Mesendoderm (in vitro differentiated cells): Measurements from ENCODE around the gene CUL4A.

Experiments
- DNase-seq: peaks from one replicate; pipeline ENCODE4 v3.0.0; 2013
- H2AK5ac ChIP-seq: 2 replicates; pipeline ENCODE4 v1.6.1; 2013; ENCODE audit warnings: low read length, inconsistent platforms
- H2BK120ac ChIP-seq: 2 replicates; pipeline ENCODE4 v1.6.1; 2013; ENCODE audit warnings: low read depth, mild to moderate bottlenecking, low read length, moderate library complexity, mixed read lengths
- H2BK15ac ChIP-seq: replicated peaks from 2 replicates; pipeline ENCODE4 v1.6.1; 2013; ENCODE audit warnings: low read depth, mild to moderate bottlenecking, moderate library complexity
- H2BK5ac ChIP-seq: 2 replicates; pipeline ENCODE4 v1.6.1; 2013; ENCODE audit warnings: low read length, inconsistent platforms
- H3K18ac ChIP-seq: 2 replicates; pipeline ENCODE4 v1.6.1; 2013; ENCODE audit warnings: mild to moderate bottlenecking, low read length, mixed read lengths
- H3K23ac ChIP-seq: one replicate; pipeline ENCODE4 v1.6.1; 2013; ENCODE audit warnings: low read length
- H3K27ac ChIP-seq: 2 replicates; pipeline ENCODE4 v1.5.1; 2013; ENCODE audit warnings: low read depth, mild to moderate bottlenecking, inconsistent platforms, low read length, moderate library complexity
- H3K27me3 ChIP-seq: 2 replicates; pipeline ENCODE4 v1.6.1; 2013; ENCODE audit warnings: low read length, control low read depth, mild to moderate bottlenecking, inconsistent platforms; ENCODE audit not compliant: insufficient read depth, poor library complexity
- H3K36me3 ChIP-seq: 2 replicates; pipeline ENCODE4 v1.6.1; 2013; ENCODE audit warnings: low read length, inconsistent platforms; ENCODE audit not compliant: control insufficient read depth, insufficient read depth
- H3K4ac ChIP-seq: one replicate; pipeline ENCODE4 v1.6.1; 2013; ENCODE audit warnings: low read depth, mild to moderate bottlenecking, low read length, moderate library complexity
- H3K4me1 ChIP-seq: 2 replicates; pipeline ENCODE4 v1.6.1; 2013; ENCODE audit warnings: low read depth, low read length, inconsistent platforms; ENCODE audit not compliant: control insufficient read depth
- H3K4me2 ChIP-seq: 2 replicates; pipeline ENCODE4 v1.6.1; 2013; ENCODE audit warnings: low read length
- H3K4me3 ChIP-seq: 2 replicates; pipeline ENCODE4 v1.5.1; 2013; ENCODE audit warnings: mild to moderate bottlenecking, low read length
- H3K56ac ChIP-seq: one replicate; pipeline ENCODE4 v1.6.1; 2013; ENCODE audit warnings: low read length
- H3K79me1 ChIP-seq: 2 replicates; pipeline ENCODE4 v1.6.1; 2013; ENCODE audit warnings: low read length, inconsistent platforms
- H3K79me2 ChIP-seq: 2 replicates; pipeline ENCODE4 v1.6.1; 2013; ENCODE audit warnings: mild to moderate bottlenecking, low read length; ENCODE audit not compliant: control insufficient read depth, insufficient read depth
- H3K9ac ChIP-seq: 2 replicates; pipeline ENCODE4 v1.6.1; 2013; ENCODE audit warnings: low read length, inconsistent platforms
- H4K5ac ChIP-seq: one replicate; pipeline ENCODE4 v1.6.1; 2013; ENCODE audit warnings: low read length
- H4K8ac ChIP-seq: one replicate; pipeline ENCODE4 v1.6.1; 2013; ENCODE audit warnings: low read depth, mild to moderate bottlenecking, control low read depth, low read length, moderate library complexity
- WGBS: extraction: QIAGEN DNeasy Blood & Tissue Kit; methylation state at CpG from one replicate; pipeline ENCODE4 v1.1.7; 2013; ENCODE audit warnings: low lambda C conversion rate, missing lambda C conversion rate; ENCODE audit not compliant: insufficient coverage; ENCODE audit errors: extremely low coverage; 5-methylcytosine and 5-hydroxymethylcytosine counted together

Gene CUL4A

DNA sequence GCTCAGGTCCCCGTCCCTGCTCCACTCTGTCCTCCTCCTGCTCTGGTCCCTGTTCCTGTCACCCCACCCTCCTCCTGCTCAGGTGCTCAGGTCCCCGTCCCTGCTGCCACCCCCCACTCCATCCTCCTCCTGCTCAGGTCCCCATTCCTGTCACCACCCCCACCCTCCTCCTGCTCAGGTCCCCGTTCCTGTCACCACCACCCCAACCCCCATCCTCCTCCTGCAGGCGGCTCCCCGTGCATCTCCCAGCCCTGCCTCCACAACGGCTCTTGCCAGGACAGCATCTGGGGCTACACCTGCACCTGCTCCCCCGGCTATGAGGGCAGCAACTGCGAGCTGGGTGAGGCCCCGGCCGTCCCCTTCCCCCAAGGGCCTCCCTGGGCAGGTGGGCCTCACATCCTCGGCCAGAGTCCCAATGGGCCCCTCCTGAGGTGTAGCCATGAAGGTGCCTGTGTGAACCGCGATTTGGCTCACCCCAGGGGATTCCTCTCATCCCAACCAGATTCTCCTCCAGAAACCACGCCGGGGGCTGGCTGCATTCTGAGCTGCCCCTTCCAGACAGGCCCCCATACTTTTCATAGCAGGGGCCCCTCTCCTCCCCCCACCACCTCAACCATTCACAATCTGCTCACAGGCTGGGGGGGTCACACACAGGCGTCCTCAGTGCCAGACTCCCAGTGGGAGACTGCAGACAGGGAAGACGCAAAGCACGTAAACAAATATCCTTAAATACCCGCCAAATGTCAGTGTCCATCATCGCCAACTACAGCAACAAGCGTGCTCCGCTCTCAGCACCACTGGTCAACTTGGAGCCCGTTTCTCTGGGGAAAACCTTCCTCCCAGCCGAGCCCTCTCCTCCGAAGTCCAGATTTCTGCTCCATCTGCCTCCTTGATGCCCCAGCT, 46.4 kb upstream of the CUL4A start:
- no peak overlapping the region for H3K4me2 ChIP-seq
- DNase-seq: no peak
- H4K5ac ChIP-seq: no peak overlapping the region
- H2AK5ac ChIP-seq: no peak overlapping the region
- no peak overlapping the region for H2BK5ac ChIP-seq
- no peak overlapping the region for H2BK15ac ChIP-seq
- no peak overlapping the region for H3K4ac ChIP-seq
- no peaks in the 10 kb centered on the region for H3K79me1 ChIP-seq
- H3K18ac ChIP-seq: no peak overlapping the region
- H3K4me3 ChIP-seq: no peak overlapping the region
- H3K36me3 ChIP-seq: no peaks in the 10 kb centered on the region
- peaks cover 2% of the 10 kb centered on the region for H3K4me1 ChIP-seq
- H3K27ac ChIP-seq: no peak overlapping the region
- no peaks in the 10 kb centered on the region for H3K79me2 ChIP-seq
- no peak overlapping the region for H4K8ac ChIP-seq
- no peak overlapping the region for H3K23ac ChIP-seq
- WGBS: no CpG with 5 or more reads among the region's 25 CpGs
- H2BK120ac ChIP-seq: no peak overlapping the region
- H3K9ac ChIP-seq: no peak overlapping the region
- H3K27me3 ChIP-seq: no peaks in the 10 kb centered on the region
- H3K56ac ChIP-seq: no peak overlapping the region

DNA sequence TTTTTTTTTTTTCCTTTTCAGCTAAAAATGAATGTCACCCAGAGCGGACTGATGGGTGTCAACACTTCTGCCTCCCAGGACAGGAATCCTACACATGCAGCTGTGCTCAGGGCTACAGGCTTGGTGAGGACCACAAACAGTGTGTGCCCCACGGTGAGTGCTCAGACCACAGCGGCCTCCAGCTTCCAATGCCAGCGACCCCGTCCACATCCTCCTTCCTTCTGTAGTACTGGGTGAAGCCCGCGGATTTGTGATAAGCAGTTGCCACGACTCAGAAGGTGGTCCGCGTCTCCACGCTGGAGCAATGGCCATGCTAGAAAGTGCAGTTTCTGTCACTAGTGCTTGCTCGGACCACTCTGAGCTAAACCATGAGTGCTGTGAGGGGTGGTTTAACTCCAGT, 44.9 kb upstream of the CUL4A start:
- H2BK120ac ChIP-seq: no peak overlapping the region
- H3K4me2 ChIP-seq: no peak overlapping the region
- no peak overlapping the region for H2BK5ac ChIP-seq
- no peaks in the 10 kb centered on the region for H3K79me2 ChIP-seq
- no peak overlapping the region for H2BK15ac ChIP-seq
- H4K5ac ChIP-seq: no peak overlapping the region
- no peak for DNase-seq
- H3K4me3 ChIP-seq: no peak overlapping the region
- no CpG with 5 or more reads among the region's 12 CpGs for WGBS
- H3K4ac ChIP-seq: no peak overlapping the region
- H3K56ac ChIP-seq: no peak overlapping the region
- H3K27ac ChIP-seq: no peak overlapping the region
- H2AK5ac ChIP-seq: no peak overlapping the region
- H3K9ac ChIP-seq: no peak overlapping the region
- H3K36me3 ChIP-seq: peaks cover 2% of the 10 kb centered on the region
- H3K4me1 ChIP-seq: peaks cover 2% of the 10 kb centered on the region
- H4K8ac ChIP-seq: no peak overlapping the region
- no peak overlapping the region for H3K23ac ChIP-seq
- no peak overlapping the region for H3K18ac ChIP-seq
- no peaks in the 10 kb centered on the region for H3K79me1 ChIP-seq
- no peaks in the 10 kb centered on the region for H3K27me3 ChIP-seq

GRCh38 chr13:113166266-113166665, 43.1 kb upstream of the CUL4A start:
- peaks cover 4% of the 10 kb centered on the region for H3K4me1 ChIP-seq
- no peak overlapping the region for H3K4me3 ChIP-seq
- no peak overlapping the region for H3K27ac ChIP-seq
- H2BK5ac ChIP-seq: no peak overlapping the region
- no peak overlapping the region for H2BK15ac ChIP-seq
- no peaks in the 10 kb centered on the region for H3K27me3 ChIP-seq
- no peak for DNase-seq
- no peak overlapping the region for H3K18ac ChIP-seq
- no peak overlapping the region for H3K4me2 ChIP-seq
- no peak overlapping the region for H3K9ac ChIP-seq
- no CpG with 5 or more reads among the region's 10 CpGs for WGBS
- H3K23ac ChIP-seq: no peak overlapping the region
- H2AK5ac ChIP-seq: no peak overlapping the region
- H4K5ac ChIP-seq: no peak overlapping the region
- H4K8ac ChIP-seq: no peak overlapping the region
- no peaks in the 10 kb centered on the region for H3K79me2 ChIP-seq
- no peak overlapping the region for H2BK120ac ChIP-seq
- H3K56ac ChIP-seq: no peak overlapping the region
- no peak overlapping the region for H3K4ac ChIP-seq
- H3K79me1 ChIP-seq: no peaks in the 10 kb centered on the region
- H3K36me3 ChIP-seq: peaks cover 2% of the 10 kb centered on the region

DNA sequence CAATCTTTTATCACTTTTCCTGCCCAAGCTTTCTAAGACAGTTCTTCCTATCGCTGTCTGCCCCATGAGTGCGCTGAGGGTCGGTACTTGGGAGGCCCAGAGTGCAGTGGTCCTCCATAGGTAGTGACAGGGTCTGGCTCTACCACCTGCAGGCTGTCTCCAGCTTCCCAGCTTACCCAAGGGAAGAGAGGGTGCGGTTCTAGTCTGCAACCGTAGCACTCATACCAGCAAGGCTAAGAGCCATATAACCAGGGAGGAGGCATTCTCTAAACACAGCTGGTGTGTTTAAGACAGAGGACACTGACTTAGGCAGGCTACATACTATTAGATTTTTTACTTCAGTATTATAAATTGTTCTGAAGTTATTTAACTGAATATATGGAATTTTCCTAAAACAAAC, 42.7 kb upstream of the CUL4A start:
- H3K36me3 ChIP-seq: peaks cover 5% of the 10 kb centered on the region
- no peak overlapping the region for H2AK5ac ChIP-seq
- WGBS: no CpG with 5 or more reads among the region's 5 CpGs
- no peak for DNase-seq
- no peak overlapping the region for H3K4me3 ChIP-seq
- H3K79me1 ChIP-seq: no peaks in the 10 kb centered on the region
- no peaks in the 10 kb centered on the region for H3K79me2 ChIP-seq
- no peak overlapping the region for H2BK120ac ChIP-seq
- H3K27me3 ChIP-seq: no peaks in the 10 kb centered on the region
- no peak overlapping the region for H4K5ac ChIP-seq
- H3K18ac ChIP-seq: no peak overlapping the region
- H3K56ac ChIP-seq: no peak overlapping the region
- no peak overlapping the region for H3K4me2 ChIP-seq
- H2BK5ac ChIP-seq: no peak overlapping the region
- H3K4me1 ChIP-seq: peaks cover 4% of the 10 kb centered on the region
- no peak overlapping the region for H3K4ac ChIP-seq
- no peak overlapping the region for H2BK15ac ChIP-seq
- H3K27ac ChIP-seq: no peak overlapping the region
- no peak overlapping the region for H3K9ac ChIP-seq
- H3K23ac ChIP-seq: no peak overlapping the region
- H4K8ac ChIP-seq: no peak overlapping the region

GRCh38 chr13:113167155-113167554, 42.3 kb upstream of the CUL4A start:
- Histone ChIP-seq H3K9ac (no peak overlapping the region), H3K4ac (no peak overlapping the region), H3K56ac (no peak overlapping the region), H3K79me2 (no peaks in the 10 kb centered on the region), H3K4me1 (peaks cover 4% of the 10 kb centered on the region), H3K79me1 (no peaks in the 10 kb centered on the region), H2BK120ac (no peak overlapping the region), H2AK5ac (no peak overlapping the region), H3K18ac (no peak overlapping the region), H2BK15ac (no peak overlapping the region), H2BK5ac (no peak overlapping the region), H3K4me2 (no peak overlapping the region), H4K5ac (no peak overlapping the region), H3K23ac (no peak overlapping the region), H3K4me3 (no peak overlapping the region), H4K8ac (no peak overlapping the region), H3K27ac (no peak overlapping the region), H3K36me3 (peaks cover 5% of the 10 kb centered on the region), H3K27me3 (no peaks in the 10 kb centered on the region)
- DNase-seq: no peak
- no CpG with 5 or more reads among the region's 10 CpGs for WGBS

DNA sequence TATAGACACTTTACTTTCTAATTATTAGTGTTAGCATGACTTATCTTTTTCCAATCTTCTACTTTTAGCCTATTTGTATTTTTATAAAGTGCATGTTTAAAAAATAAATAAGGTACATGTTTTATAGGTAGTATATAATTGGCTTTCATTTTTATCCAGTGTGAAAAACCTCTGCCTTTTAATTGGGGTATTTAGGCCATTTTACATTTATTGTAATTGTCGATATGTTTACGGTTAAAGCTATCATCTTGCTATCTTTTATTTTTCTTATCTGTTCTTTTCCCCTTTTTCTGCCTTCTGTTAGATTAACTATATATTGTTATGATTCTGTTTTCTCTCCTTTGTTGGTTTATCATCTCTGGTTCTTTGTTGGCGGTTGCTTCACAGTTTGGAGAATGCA, 41.8 kb upstream of the CUL4A start:
- no peak overlapping the region for H3K4ac ChIP-seq
- DNase-seq: no peak
- no peaks in the 10 kb centered on the region for H3K27me3 ChIP-seq
- H3K4me3 ChIP-seq: no peak overlapping the region
- no peak overlapping the region for H2BK5ac ChIP-seq
- H3K36me3 ChIP-seq: peaks cover 5% of the 10 kb centered on the region
- no peak overlapping the region for H4K8ac ChIP-seq
- H3K18ac ChIP-seq: no peak overlapping the region
- no peak overlapping the region for H3K9ac ChIP-seq
- no peak overlapping the region for H2BK15ac ChIP-seq
- H3K56ac ChIP-seq: no peak overlapping the region
- H3K79me2 ChIP-seq: no peaks in the 10 kb centered on the region
- no CpG with 5 or more reads among the region's 3 CpGs for WGBS
- H3K27ac ChIP-seq: no peak overlapping the region
- H3K4me2 ChIP-seq: no peak overlapping the region
- H2AK5ac ChIP-seq: no peak overlapping the region
- H3K23ac ChIP-seq: no peak overlapping the region
- no peak overlapping the region for H4K5ac ChIP-seq
- peaks cover 4% of the 10 kb centered on the region for H3K4me1 ChIP-seq
- H3K79me1 ChIP-seq: no peaks in the 10 kb centered on the region
- no peak overlapping the region for H2BK120ac ChIP-seq
